ENCODE measurements around the gene ARHGEF26. TPM values are rescaled to one million over a fixed set of nuclear protein-coding genes. Genes with fewer than 3 reads are reported as not detected.

The ARHGEF26 gene
- polyA plus RNA-seq, 1 experiment = 0.05 TPM

DNA sequence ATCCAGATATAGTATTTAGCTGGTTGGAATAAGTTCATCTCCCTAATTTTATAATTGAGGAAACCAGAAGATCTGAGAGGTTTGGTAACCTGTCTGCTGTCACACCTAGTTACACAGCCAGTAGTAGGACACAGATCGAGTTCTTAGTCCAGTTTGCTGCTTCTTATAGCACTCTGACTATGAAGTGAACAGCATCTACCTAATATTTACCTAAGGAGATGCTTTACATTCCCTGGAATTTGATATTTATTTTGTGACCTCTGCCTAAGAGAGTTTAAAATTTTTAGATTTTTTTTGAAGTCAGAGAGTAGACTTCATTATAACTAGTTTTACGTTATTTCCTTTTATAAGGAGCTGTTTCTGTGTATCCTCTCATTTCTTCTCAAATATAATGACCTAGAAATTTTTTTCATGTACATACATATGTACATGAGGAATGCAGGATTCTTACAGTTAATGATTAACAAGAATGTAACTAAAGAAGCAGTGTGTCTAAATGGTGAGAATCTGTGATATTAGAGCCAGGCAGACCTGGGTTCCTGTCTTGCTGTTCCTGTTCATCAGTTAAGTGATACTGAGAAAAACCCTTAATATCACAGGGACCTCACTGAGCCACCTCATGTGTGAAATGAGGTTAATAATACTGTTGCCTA is 4.3 kb downstream of the ARHGEF26 start:
- Histone ChIP-seq H3K27me3 (ENCODE audit: control insufficient read depth, insufficient read depth, low read length) (peaks cover 5% of the 10 kb centered on the region; the same call in 1 of the 2 replicates), H3K4me3 (ENCODE audit: low read depth, low read length) (no peak overlapping the region), H3K36me3 (ENCODE audit: control insufficient read depth, insufficient read depth, low read length) (no peaks in the 10 kb centered on the region)
- ChIA-PET CTCF (no interaction called here), POLR2A (no interaction called here)
- DNase-seq (ENCODE audit: low read depth) = no peak
- no peak for TF ChIP-seq CTCF (IDR thresholded peaks at IDR 0.05; ENCODE audit: insufficient read depth, low read depth, low read length)

DNA sequence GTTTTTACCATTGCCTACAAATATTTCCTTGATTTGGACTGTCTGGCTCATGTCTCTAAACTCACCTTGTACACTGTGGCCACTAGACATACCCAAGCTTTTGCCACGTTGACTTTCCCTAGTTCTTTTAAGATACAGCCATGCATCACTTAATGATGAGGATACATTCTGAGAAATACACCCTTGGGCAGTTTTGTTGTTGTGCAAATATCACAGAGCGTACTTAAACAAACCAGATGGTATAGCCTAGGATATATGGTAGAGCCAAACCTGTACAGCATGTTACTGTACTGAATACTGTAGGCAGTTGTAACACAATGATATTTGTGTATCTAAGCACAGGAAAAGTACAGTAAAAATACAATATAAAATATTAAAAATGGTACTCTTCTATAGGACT is 5.5 kb downstream of the ARHGEF26 start:
- TF ChIP-seq CTCF (IDR thresholded peaks at IDR 0.05; ENCODE audit: insufficient read depth, low read depth, low read length) = no peak
- Histone ChIP-seq H3K27me3 (ENCODE audit: control insufficient read depth, insufficient read depth, low read length) (peaks cover 4% of the 10 kb centered on the region; the same call in 1 of the 2 replicates), H3K4me3 (ENCODE audit: low read depth, low read length) (no peak overlapping the region), H3K36me3 (ENCODE audit: control insufficient read depth, insufficient read depth, low read length) (no peaks in the 10 kb centered on the region)
- POLR2A ChIA-PET = no interaction called here
- CTCF ChIA-PET = interaction anchor here (0.6 kb wide), 1 partner anchor 15 kb away, joined by 3 read pairs; no protein-coding TSS in a partner anchor
- no peak for DNase-seq (ENCODE audit: low read depth)

DNA sequence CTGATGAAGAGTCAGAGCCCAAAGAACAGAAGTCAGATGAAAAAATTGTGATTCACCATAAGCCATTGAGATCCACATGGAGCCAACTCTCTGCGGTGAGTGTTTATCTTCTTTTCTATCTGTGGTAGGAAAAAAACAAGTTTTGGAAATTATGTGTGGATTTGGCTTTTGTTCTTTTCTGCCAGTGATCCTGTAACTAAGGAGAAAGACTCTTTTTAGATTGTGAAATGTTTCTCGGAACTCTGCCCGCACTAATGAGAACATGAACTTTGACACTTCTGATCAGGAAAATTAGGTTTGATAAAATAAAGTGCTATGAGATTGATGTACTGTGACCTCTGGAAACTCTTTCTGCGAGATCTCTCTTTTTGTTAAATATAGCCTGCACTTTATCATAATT is 8.4 kb downstream of the ARHGEF26 start:
- no peaks in the 10 kb centered on the region for H3K27me3 ChIP-seq (ENCODE audit: control insufficient read depth, insufficient read depth, low read length)
- POLR2A ChIA-PET = no interaction called here
- H3K36me3 ChIP-seq (ENCODE audit: control insufficient read depth, insufficient read depth, low read length) = no peaks in the 10 kb centered on the region
- DNase-seq (ENCODE audit: low read depth) = no peak
- TF ChIP-seq CTCF (IDR thresholded peaks at IDR 0.05; ENCODE audit: insufficient read depth, low read depth, low read length) = no peak
- no peak overlapping the region for H3K4me3 ChIP-seq (ENCODE audit: low read depth, low read length)
- CTCF ChIA-PET = no interaction called here

GRCh38 chr3:154130540-154130939 is 9.3 kb downstream of the ARHGEF26 start:
- CTCF ChIA-PET = no interaction called here
- TF ChIP-seq CTCF (IDR thresholded peaks at IDR 0.05; ENCODE audit: insufficient read depth, low read depth, low read length) = no peak

GRCh38 chr3:154131830-154132229 is 10.6 kb downstream of the ARHGEF26 start:
- Histone ChIP-seq H3K4me3 (ENCODE audit: low read depth, low read length) (no peak overlapping the region), H3K27me3 (ENCODE audit: control insufficient read depth, insufficient read depth, low read length) (no peaks in the 10 kb centered on the region), H3K36me3 (ENCODE audit: control insufficient read depth, insufficient read depth, low read length) (no peaks in the 10 kb centered on the region)
- no peak for TF ChIP-seq CTCF (IDR thresholded peaks at IDR 0.05; ENCODE audit: insufficient read depth, low read depth, low read length)
- ChIA-PET CTCF (no interaction called here), POLR2A (no interaction called here)
- no peak for DNase-seq (ENCODE audit: low read depth)

More at GRCh38 chr3:154130540-154130939, 9.3 kb downstream of the ARHGEF26 start:
- no peak for DNase-seq (ENCODE audit: low read depth)
- POLR2A ChIA-PET = no interaction called here
- H3K27me3 ChIP-seq (ENCODE audit: control insufficient read depth, insufficient read depth, low read length) = no peaks in the 10 kb centered on the region
- H3K36me3 ChIP-seq (ENCODE audit: control insufficient read depth, insufficient read depth, low read length) = no peaks in the 10 kb centered on the region
- no peak overlapping the region for H3K4me3 ChIP-seq (ENCODE audit: low read depth, low read length)

All from BJ (cell line).